ENCODE data around the gene GEMIN4. TPM values are rescaled to one million over a fixed set of nuclear protein-coding genes. Genes with fewer than 3 reads are reported as not detected.

GEMIN4 gene
- total and polyA plus RNA-seq, 2 of the 4 experiments (the other 2 are of a cell fraction): 16.5 to 20.4 TPM

GRCh38 chr17:705011-705410 lies 47.1 kb downstream of the GEMIN4 start:
- no peak for TF ChIP-seq ELK1 (IDR thresholded peaks at IDR 0.05; ENCODE audit: borderline replicate concordance, low read depth, low read length)
- TF ChIP-seq CHD1 (IDR thresholded peaks at IDR 0.05; ENCODE audit: low read depth, low read length): no peak
- no peak for TF ChIP-seq NFE2L2 (IDR thresholded peaks at IDR 0.05; ENCODE audit: low read depth, low read length)
- H3K4me3 ChIP-seq (ENCODE audit: insufficient read depth, low read depth, low read length): no peak overlapping the region
- H3K14ac ChIP-seq (replicated peaks; ENCODE audit: low read depth, low read length): no peak overlapping the region
- no peak overlapping the region for H3K27ac ChIP-seq (ENCODE audit: insufficient read depth, low read length)
- H3K4me2 ChIP-seq (ENCODE audit: low read depth, low read length): no peak overlapping the region
- no peak overlapping the region for H2BK15ac ChIP-seq (ENCODE audit: low read depth, low read length)
- H3K4ac ChIP-seq (ENCODE audit: low read depth, low read length): no peak overlapping the region
- peaks cover 25 to 58% of the 10 kb centered on the region in 2 experiments for H3K79me1 ChIP-seq (ENCODE audit: low read depth in 1 of 2, low read length in 2 of 2)
- no peak overlapping the region for H2BK120ac ChIP-seq (ENCODE audit: low read depth, low read length)
- WGBS, 2 experiments (ENCODE audit: extremely low coverage in 2 of 2, insufficient read length in 1 of 2): 100% methylated on average over 1 of the region's 1 CpG; no CpG with 5 or more reads in 1 of the 2 experiments
- no peak overlapping the region for H4K8ac ChIP-seq (ENCODE audit: low read depth in 2 of 2, low read length in 2 of 2)
- no peak for DNase-seq
- no peak overlapping the region for H2BK20ac ChIP-seq (ENCODE audit: low read depth, low read length)
- BruUV-seq (replicated peaks): no TSS peak
- ChIA-PET POLR2A (ENCODE audit: unreplicated experiment) (no interaction called here), CTCF (interaction anchor here (1.3 kb wide), 1 partner anchor 293 kb away, joined by 3 read pairs; no protein-coding TSS in a partner anchor)
- H3K27me3 ChIP-seq (ENCODE audit: control insufficient read depth, insufficient read depth, low read length): no peaks in the 10 kb centered on the region
- no peak overlapping the region for H3K18ac ChIP-seq (ENCODE audit: low read depth, low read length)
- no peak overlapping the region for H3K56ac ChIP-seq (ENCODE audit: extremely low read depth, insufficient read depth, low read length)
- peaks cover 6% of the 10 kb centered on the region; the same call in 1 of the 2 replicates for H3K9me1 ChIP-seq (ENCODE audit: insufficient read depth, low read length)
- H3K9me3 ChIP-seq (ENCODE audit: control insufficient read depth, insufficient read depth, low read length): no peaks in the 10 kb centered on the region
- no peak overlapping the region for H3K23ac ChIP-seq (ENCODE audit: low read depth, low read length)
- peaks cover 23% of the 10 kb centered on the region for H3K36me3 ChIP-seq (ENCODE audit: control insufficient read depth, insufficient read depth, low read length)
- H4K91ac ChIP-seq (ENCODE audit: insufficient read depth, low read depth, low read length): no peak overlapping the region
- ATAC-seq (ENCODE audit: low read depth): no peak
- H3K9ac ChIP-seq (ENCODE audit: low read depth, low read length): no peak overlapping the region
- H4K20me1 ChIP-seq (ENCODE audit: insufficient read depth, low read length): peaks cover 15% of the 10 kb centered on the region
- H2AFZ ChIP-seq (replicated peaks; ENCODE audit: low read length, poor library complexity): no peak overlapping the region
- H2AK5ac ChIP-seq (ENCODE audit: low read depth, low read length): no peak overlapping the region
- no peak overlapping the region for H2AK9ac ChIP-seq (replicated peaks; ENCODE audit: low read depth, low read length, poor library complexity)
- no peak overlapping the region for H2BK5ac ChIP-seq (ENCODE audit: low read depth, low read length, poor library complexity, severe bottlenecking)
- intact Hi-C loops (cut with micrococcal nuclease) (no loop called here), dilution Hi-C loops (cut with HindIII; ENCODE audit: low sequenced_read_pairs, unreplicated experiment) (no loop called here), in situ Hi-C loops (cut with MboI; ENCODE audit: low sequenced_read_pairs) (no loop called here)
- H3K4me1 ChIP-seq (ENCODE audit: control insufficient read depth, insufficient read depth, low read length): peaks cover 6% of the 10 kb centered on the region
- no peak overlapping the region for H4K5ac ChIP-seq (ENCODE audit: low read depth, low read length)

Data from IMR-90 (cell line).